GM19324 (cell line): ENCODE data around the gene ZBTB20.

Experiments used
- ATAC-seq: cut with Tn5 transposase; IDR thresholded peaks from one replicate; pipeline ENCODE4 v1.9.1; 2021; ENCODE audit warnings: mild to moderate bottlenecking, moderate library complexity; ENCODE audit not compliant: unreplicated experiment, low FRiP score

ZBTB20 gene

GRCh38 chr3:114405202-114405990 is 741.7 kb downstream of the ZBTB20 start:
- no peak for ATAC-seq

GRCh38 chr3:114404590-114404989 is 742.5 kb downstream of the ZBTB20 start:
- no peak for ATAC-seq

- ATAC-seq: no peak
These were observed 744.2 kb downstream of the ZBTB20 start for GRCh38 chr3:114402838-114403237.

GRCh38 chr3:114401346-114401745 is 745.7 kb downstream of the ZBTB20 start:
- no peak for ATAC-seq

- ATAC-seq: no peak
These were observed 746.7 kb downstream of the ZBTB20 start for GRCh38 chr3:114400371-114400770.

- no peak for ATAC-seq
These were observed 752.5 kb downstream of the ZBTB20 start for GRCh38 chr3:114394551-114394950.

GRCh38 chr3:114393367-114394072 is 753.6 kb downstream of the ZBTB20 start:
- ATAC-seq: no peak

- ATAC-seq: no peak
These were observed 754.3 kb downstream of the ZBTB20 start for GRCh38 chr3:114392831-114393230.

GRCh38 chr3:114389156-114389555 is 757.9 kb downstream of the ZBTB20 start:
- no peak for ATAC-seq

- ATAC-seq: no peak
These were observed 762.6 kb downstream of the ZBTB20 start for GRCh38 chr3:114384558-114384903.

- ATAC-seq: peak; percentile 57
These were observed 763.1 kb downstream of the ZBTB20 start for GRCh38 chr3:114383875-114384557.

GRCh38 chr3:114380233-114380651 is 766.8 kb downstream of the ZBTB20 start:
- no peak for ATAC-seq

- no peak for ATAC-seq
These were observed 767.8 kb downstream of the ZBTB20 start for GRCh38 chr3:114379266-114379665.

- ATAC-seq: no peak
These were observed 768.3 kb downstream of the ZBTB20 start for GRCh38 chr3:114378760-114379159.

- ATAC-seq: no peak
These were observed 769.7 kb downstream of the ZBTB20 start for GRCh38 chr3:114377426-114377825.

GRCh38 chr3:114376516-114377185 is 770.4 kb downstream of the ZBTB20 start:
- no peak for ATAC-seq

GRCh38 chr3:114375608-114376421 is 771.3 kb downstream of the ZBTB20 start:
- no peak for ATAC-seq

GRCh38 chr3:114374433-114374990 is 772.6 kb downstream of the ZBTB20 start:
- no peak for ATAC-seq

- ATAC-seq: no peak
These were observed 776.4 kb downstream of the ZBTB20 start for GRCh38 chr3:114370537-114371174.
